Choroid plexus epithelial cell (primary cell): ENCODE results near the gene XXYLT1.
A peak's percentile ranks its signal among the peaks of the same experiment; 100 is the strongest.

Experiments used
- DNase-seq: peaks from one replicate; pipeline ENCODE4 v3.0.0-alpha.2; 2010; ENCODE audit warnings: low read depth
- H3K4me3 ChIP-seq: 2 replicates; pipeline ENCODE4 v1.5.1; 2011; ENCODE audit warnings: low read depth, mild to moderate bottlenecking, control low read depth, low read length, moderate library complexity
- CTCF ChIP-seq: conservative IDR thresholded peaks from 2 replicates; pipeline ENCODE4 v1.5.1; 2011; ENCODE audit warnings: low read depth, mild to moderate bottlenecking, control low read depth, inconsistent platforms, low read length, moderate library complexity

Gene XXYLT1

GRCh38 chr3:195034541-195034940, 236.4 kb downstream of the XXYLT1 start:
- H3K4me3 ChIP-seq = no peak overlapping the region
- TF ChIP-seq CTCF = no peak
- no peak for DNase-seq

GRCh38 chr3:195034101-195034500, 236.9 kb downstream of the XXYLT1 start:
- no peak for DNase-seq
- H3K4me3 ChIP-seq = no peak overlapping the region
- TF ChIP-seq CTCF = no peak

- no peak for TF ChIP-seq CTCF
- no peak for DNase-seq
- H3K4me3 ChIP-seq = no peak overlapping the region
These were observed 237.3 kb downstream of the XXYLT1 start for GRCh38 chr3:195033531-195034091.

- H3K4me3 ChIP-seq = no peak overlapping the region
- DNase-seq = no peak
- no peak for TF ChIP-seq CTCF
These were observed 238.0 kb downstream of the XXYLT1 start for GRCh38 chr3:195032955-195033354.

- no peak for DNase-seq
- TF ChIP-seq CTCF = no peak
- no peak overlapping the region for H3K4me3 ChIP-seq
These were observed 238.7 kb downstream of the XXYLT1 start for GRCh38 chr3:195032106-195032759.

GRCh38 chr3:195031574-195032003, 239.4 kb downstream of the XXYLT1 start:
- TF ChIP-seq CTCF = no peak
- DNase-seq = no peak
- H3K4me3 ChIP-seq = no peak overlapping the region

- TF ChIP-seq CTCF = no peak
- no peak overlapping the region for H3K4me3 ChIP-seq
- DNase-seq = peak; percentile 58
These were observed 240.1 kb downstream of the XXYLT1 start for GRCh38 chr3:195030791-195031321.
